Astrocyte (in vitro differentiated cells and primary cell): ENCODE data around the gene NLGN2. TPM values are rescaled to one million over a fixed set of nuclear protein-coding genes. Genes with fewer than 3 reads are reported as not detected.

Experiments
- DNase-seq: peaks from one replicate; pipeline ENCODE4 v3.0.0-alpha.2; 2010; ENCODE audit warnings: low read depth
- FAIRE-seq: peaks from 2 replicates; lab custom pipeline; 2011; peaks lifted over from hg19 to GRCh38; lab: Jason Lieb, UNC
- H2AFZ ChIP-seq: 2 replicates; pipeline ENCODE4 v1.6.0; 2012; ENCODE audit warnings: low read depth, low read length, inconsistent platforms
- H3K27ac ChIP-seq: 2 replicates; pipeline ENCODE4 v1.5.1; 2011; ENCODE audit warnings: low read depth, low read length, inconsistent platforms
- H3K27me3 ChIP-seq: 2 replicates; pipeline ENCODE4 v1.6.0; 2011; ENCODE audit warnings: low read length, inconsistent platforms; ENCODE audit not compliant: insufficient read depth
- H3K36me3 ChIP-seq: 2 replicates; pipeline ENCODE4 v1.5.1; 2011; ENCODE audit warnings: low read length, inconsistent platforms; ENCODE audit not compliant: insufficient read depth
- H3K4me1 ChIP-seq: 2 replicates; pipeline ENCODE4 v1.5.1; 2011; ENCODE audit warnings: low read length, inconsistent platforms; ENCODE audit not compliant: insufficient read depth
- H3K4me2 ChIP-seq: 2 replicates; pipeline ENCODE4 v1.6.0; 2012; ENCODE audit warnings: low read length, inconsistent platforms
- H3K4me3 ChIP-seq: 2 replicates; pipeline ENCODE4 v1.5.1; 2011; ENCODE audit warnings: low read depth, mild to moderate bottlenecking, low read length, inconsistent platforms; ENCODE audit not compliant: insufficient read depth
- H3K79me2 ChIP-seq: 2 replicates; pipeline ENCODE4 v1.6.0; 2012; ENCODE audit warnings: mild to moderate bottlenecking, low read length, inconsistent platforms; ENCODE audit not compliant: insufficient read depth
- H3K9ac ChIP-seq: 2 replicates; pipeline ENCODE4 v1.6.0; 2012; ENCODE audit warnings: mild to moderate bottlenecking, low read length, inconsistent platforms
- H3K9me3 ChIP-seq: 2 replicates; pipeline ENCODE4 v1.5.1; 2012; ENCODE audit warnings: low read depth, mild to moderate bottlenecking, low read length, inconsistent platforms; ENCODE audit not compliant: insufficient read depth
- H4K20me1 ChIP-seq: 2 replicates; pipeline ENCODE4 v1.6.0; 2012; ENCODE audit warnings: low read length, inconsistent platforms; ENCODE audit not compliant: insufficient read depth
- H3K27ac Mint-ChIP-seq: one replicate; pipeline ENCODE4 v1.8.0; 2021; ENCODE audit warnings: mild to moderate bottlenecking, mixed read lengths; ENCODE audit not compliant: unreplicated experiment
- H3K27me3 Mint-ChIP-seq: one replicate; pipeline ENCODE4 v1.8.0; 2021; ENCODE audit warnings: low read depth, mixed read lengths; ENCODE audit not compliant: unreplicated experiment
- H3K36me3 Mint-ChIP-seq: one replicate; pipeline ENCODE4 v1.8.0; 2021; ENCODE audit warnings: low read depth, mixed read lengths; ENCODE audit not compliant: unreplicated experiment
- H3K4me1 Mint-ChIP-seq: one replicate; pipeline ENCODE4 v1.8.0; 2021; ENCODE audit warnings: low read depth, mixed read lengths; ENCODE audit not compliant: unreplicated experiment
- H3K4me3 Mint-ChIP-seq: one replicate; pipeline ENCODE4 v1.8.0; 2021; ENCODE audit warnings: mild to moderate bottlenecking, moderate library complexity, mixed read lengths; ENCODE audit not compliant: unreplicated experiment
- H3K9me3 Mint-ChIP-seq: one replicate; pipeline ENCODE4 v1.8.0; 2021; ENCODE audit warnings: mild to moderate bottlenecking, mixed read lengths; ENCODE audit not compliant: unreplicated experiment
- EZH2 ChIP-seq: IDR thresholded peaks from 2 replicates; pipeline ENCODE4 v1.6.1; 2012; ENCODE audit warnings: mild to moderate bottlenecking, low read length, inconsistent platforms; ENCODE audit not compliant: insufficient read depth
- total RNA-seq: library from RNA; stranded (reverse); gene quantifications from 2 replicates; pipeline ENCODE4 v1.2.1, GENCODE V29; 2021
- TF ChIP-seq, protein P1 (sequence below): IDR thresholded peaks from 2 replicates; pipeline ENCODE4 v1.5.1; 2011; ENCODE audit warnings: low read depth, mild to moderate bottlenecking, inconsistent platforms, low read length, moderate library complexity; ENCODE audit not compliant: insufficient read depth

The NLGN2 gene
- total RNA-seq, 1 donor from 2014 or later = 77.3 TPM

DNA sequence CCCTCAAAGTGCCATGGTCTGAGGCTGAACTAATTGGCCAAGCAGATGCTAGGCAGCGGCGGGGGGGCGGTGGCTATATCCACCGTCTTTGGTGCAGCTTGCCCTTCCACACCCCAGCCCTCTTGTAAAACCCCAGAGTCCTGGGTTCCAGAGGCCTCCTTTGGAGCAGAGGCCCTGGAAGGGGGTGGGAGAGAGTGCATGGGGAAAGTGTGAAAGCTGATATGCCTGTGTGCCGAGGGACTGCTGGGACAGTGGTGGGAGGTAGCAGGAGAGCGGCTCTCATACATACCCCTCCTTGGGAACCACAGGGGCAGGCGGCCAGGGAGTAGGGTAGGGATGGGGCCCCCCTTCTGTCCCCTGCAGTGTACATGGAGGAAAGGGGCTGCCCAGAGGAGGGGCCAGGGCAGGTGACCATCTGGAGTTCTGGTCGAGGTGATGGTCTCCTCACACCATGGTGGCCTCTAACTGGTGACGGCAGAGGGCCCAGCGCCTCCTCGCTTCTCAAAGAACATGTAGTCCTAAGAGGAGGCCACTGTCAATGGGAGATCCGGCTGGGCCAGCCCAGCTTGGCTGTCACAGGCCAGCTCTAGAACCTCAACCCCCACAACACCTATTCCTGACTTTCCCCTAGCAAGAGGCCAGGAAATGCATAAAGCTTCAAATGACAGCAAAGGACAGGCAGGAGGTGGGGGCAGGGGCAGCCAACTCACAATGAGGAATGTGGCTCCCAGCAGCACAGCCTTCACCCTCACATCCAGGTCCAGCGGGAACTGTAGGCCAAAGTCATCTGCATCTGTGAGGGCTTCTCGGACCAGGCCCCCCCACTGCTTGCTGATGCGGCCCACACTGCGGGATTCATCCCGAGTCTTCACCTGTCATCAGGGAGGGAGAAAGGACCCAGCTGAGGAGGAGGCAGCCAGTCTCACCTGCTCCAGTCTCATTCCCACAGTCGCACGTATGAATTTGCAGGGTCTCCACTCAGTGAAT is 17.4 kb upstream of the NLGN2 start:
- H3K36me3 ChIP-seq = peaks cover 25% of the 10 kb centered on the region
- no peak overlapping the region for H3K4me3 ChIP-seq
- no peak overlapping the region for H3K4me2 ChIP-seq
- DNase-seq (no peak), FAIRE-seq (no peak)
- H3K27ac ChIP-seq = no peak overlapping the region
- H3K9ac ChIP-seq = no peak overlapping the region
- peaks cover 23% of the 10 kb centered on the region for H3K79me2 ChIP-seq
- H4K20me1 ChIP-seq = peaks cover 38% of the 10 kb centered on the region
- no peaks in the 10 kb centered on the region for H3K27me3 ChIP-seq
- peak overlapping the region; percentile 14 for H3K4me3 Mint-ChIP-seq
- H2AFZ ChIP-seq = no peak overlapping the region
- H3K9me3 Mint-ChIP-seq = no peaks in the 10 kb centered on the region
- H3K4me1 Mint-ChIP-seq = peaks cover 5% of the 10 kb centered on the region
- H3K4me1 ChIP-seq = peaks cover 12% of the 10 kb centered on the region
- no peak overlapping the region for H3K27ac Mint-ChIP-seq
- H3K36me3 Mint-ChIP-seq = peaks cover 21% of the 10 kb centered on the region
- no peaks in the 10 kb centered on the region for H3K9me3 ChIP-seq
- H3K27me3 Mint-ChIP-seq = no peaks in the 10 kb centered on the region
- TF ChIP-seq EZH2 = no peak
- TF ChIP-seq, protein P1, sequence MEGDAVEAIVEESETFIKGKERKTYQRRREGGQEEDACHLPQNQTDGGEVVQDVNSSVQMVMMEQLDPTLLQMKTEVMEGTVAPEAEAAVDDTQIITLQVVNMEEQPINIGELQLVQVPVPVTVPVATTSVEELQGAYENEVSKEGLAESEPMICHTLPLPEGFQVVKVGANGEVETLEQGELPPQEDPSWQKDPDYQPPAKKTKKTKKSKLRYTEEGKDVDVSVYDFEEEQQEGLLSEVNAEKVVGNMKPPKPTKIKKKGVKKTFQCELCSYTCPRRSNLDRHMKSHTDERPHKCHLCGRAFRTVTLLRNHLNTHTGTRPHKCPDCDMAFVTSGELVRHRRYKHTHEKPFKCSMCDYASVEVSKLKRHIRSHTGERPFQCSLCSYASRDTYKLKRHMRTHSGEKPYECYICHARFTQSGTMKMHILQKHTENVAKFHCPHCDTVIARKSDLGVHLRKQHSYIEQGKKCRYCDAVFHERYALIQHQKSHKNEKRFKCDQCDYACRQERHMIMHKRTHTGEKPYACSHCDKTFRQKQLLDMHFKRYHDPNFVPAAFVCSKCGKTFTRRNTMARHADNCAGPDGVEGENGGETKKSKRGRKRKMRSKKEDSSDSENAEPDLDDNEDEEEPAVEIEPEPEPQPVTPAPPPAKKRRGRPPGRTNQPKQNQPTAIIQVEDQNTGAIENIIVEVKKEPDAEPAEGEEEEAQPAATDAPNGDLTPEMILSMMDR = no peak

DNA sequence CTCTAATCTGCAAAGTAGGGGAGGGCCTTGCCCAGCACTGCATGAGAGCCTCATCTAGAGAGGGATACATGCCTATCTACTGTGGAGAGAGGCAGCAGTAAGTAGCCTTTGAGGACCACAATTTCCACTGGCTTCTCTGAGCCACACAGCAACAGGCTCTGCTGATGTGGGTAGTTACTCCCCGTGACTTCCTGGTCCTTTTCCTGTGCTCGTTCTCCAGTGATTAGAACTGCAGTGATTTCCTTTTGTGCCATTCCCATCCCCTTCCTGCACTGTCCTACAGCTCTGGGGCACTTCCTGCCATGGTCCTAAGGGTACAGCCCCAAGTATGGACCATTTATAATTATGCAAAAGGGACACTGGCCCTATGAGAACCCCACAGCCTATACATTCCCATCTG is 16.3 kb upstream of the NLGN2 start:
- no peak overlapping the region for H3K4me2 ChIP-seq
- no peak for TF ChIP-seq EZH2
- TF ChIP-seq, protein P1 = no peak
- Mint-ChIP-seq H3K4me3 (peak overlapping the region; percentile 34), H3K36me3 (peaks cover 17% of the 10 kb centered on the region), H3K9me3 (no peaks in the 10 kb centered on the region), H3K27me3 (no peaks in the 10 kb centered on the region), H3K27ac (no peak overlapping the region), H3K4me1 (peaks cover 5% of the 10 kb centered on the region)
- FAIRE-seq = no peak
- DNase-seq = no peak
- no peak overlapping the region for H2AFZ ChIP-seq
- H3K36me3 ChIP-seq = peaks cover 25% of the 10 kb centered on the region
- peaks cover 38% of the 10 kb centered on the region for H4K20me1 ChIP-seq
- H3K4me1 ChIP-seq = peaks cover 13% of the 10 kb centered on the region
- H3K27me3 ChIP-seq = no peaks in the 10 kb centered on the region
- peaks cover 23% of the 10 kb centered on the region for H3K79me2 ChIP-seq
- H3K27ac ChIP-seq = no peak overlapping the region
- H3K4me3 ChIP-seq = no peak overlapping the region
- no peaks in the 10 kb centered on the region for H3K9me3 ChIP-seq
- H3K9ac ChIP-seq = no peak overlapping the region
